Measurements from ENCODE around the gene SERINC4.
"Not testable (repeated sequence)": the region's sequence is repeated elsewhere in the genome, so short reads cannot be mapped to it uniquely, and the experiment has no call there.

Gene SERINC4

GRCh38 chr15:43799945-43800285 lies at the start of gene SERINC4:
TSS of gene SERINC4 (minus strand) at chr15:43800220. CDS start at chr15:43799986, 234 bp downstream.
- no peak for DNase-seq

DNA sequence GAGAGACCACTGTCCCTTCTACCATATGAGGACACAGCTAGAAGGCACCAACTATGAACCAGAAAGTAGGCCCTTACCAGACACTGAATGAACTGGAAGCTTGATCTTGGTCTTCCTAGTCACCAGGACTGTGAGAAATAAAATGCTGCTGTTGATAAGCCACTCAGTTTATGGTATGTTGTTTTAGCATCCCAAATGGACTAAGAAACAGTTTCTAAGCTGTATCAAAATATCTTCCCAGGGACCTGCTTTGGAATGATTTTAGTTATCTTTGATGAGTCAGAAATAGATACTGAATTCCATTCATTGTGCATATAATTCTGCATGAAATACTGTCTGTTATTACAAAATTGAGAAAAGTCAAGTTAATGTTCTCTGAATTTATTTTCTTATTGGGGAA lies 45.4 kb upstream of the SERINC4 start:
- DNase-seq = no peak

DNA sequence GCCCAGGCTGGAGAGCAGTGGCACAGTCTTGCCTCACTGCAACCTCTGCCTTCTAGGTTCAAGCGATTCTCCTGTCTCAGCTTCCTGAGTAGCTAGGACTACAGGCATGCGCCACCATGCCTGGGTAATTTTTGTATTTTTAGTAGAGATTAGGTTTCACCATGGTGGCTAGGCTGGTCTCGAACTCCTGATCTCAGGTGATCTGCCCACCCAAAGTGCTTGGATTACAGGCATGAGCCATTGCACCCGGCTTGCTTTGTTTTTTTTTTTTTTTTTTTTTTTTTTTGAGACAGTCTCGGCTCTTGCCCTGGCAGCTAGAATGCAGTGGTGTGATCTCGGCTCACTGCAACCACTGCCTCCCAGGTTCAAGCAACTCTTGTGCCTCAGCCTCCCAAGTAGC lies 32.5 kb upstream of the SERINC4 start:
- DNase-seq = not testable (repeated sequence)

DNA sequence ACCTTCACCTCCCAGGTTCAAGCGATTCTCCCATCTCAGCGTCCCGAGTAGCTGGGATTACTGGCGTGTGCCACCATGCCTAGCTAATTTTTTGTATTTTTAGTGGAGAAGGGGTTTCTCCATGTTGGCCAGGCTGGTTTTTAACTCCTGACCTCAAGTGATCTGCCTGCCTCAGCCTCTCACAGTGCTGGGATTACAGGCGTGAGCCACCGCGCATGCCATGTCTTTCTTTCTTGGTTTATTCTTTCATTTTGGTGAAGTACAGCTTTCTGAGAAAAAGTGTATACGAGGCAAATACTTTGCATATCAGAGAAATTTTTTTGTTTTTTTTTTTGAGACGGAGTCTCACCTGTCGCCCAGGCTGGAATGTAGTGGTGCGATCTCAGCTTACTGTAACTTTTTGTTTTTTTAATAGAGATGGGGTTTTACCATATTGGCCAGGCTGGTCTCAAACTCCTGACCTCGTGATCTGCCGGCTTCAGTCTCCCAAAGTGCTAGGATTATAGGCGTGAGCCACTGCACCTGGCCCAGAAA lies 31.6 kb upstream of the SERINC4 start:
- DNase-seq = not testable (repeated sequence)

DNA sequence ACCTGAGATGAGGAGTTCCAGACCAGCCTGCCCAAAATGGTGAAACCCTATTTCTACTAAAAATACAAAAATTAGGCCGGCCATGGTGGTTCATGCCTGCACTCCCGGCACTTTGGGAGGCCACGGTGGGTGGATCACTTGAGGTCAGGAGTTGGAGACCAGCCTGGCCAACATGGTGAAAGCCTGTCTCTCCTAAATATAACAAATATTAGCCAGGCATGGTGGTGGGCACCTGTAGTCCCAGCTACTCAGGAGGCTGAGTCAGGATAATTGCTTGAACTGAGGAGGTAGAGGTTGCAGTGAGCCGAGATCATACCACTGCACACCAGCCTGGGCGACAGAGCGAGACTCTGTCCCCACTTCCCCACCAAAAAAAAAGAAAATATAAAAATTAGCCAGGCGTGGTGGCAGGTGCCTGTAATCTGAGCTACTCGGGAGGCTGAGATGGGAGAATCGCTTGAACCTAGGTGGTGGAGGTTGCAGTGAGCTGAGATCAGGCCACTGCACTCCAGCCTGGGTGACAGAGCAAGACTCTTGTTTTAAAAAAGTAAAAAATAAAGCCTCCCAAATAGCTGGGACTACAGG lies 30.8 kb upstream of the SERINC4 start:
- not testable (repeated sequence) for DNase-seq

DNA sequence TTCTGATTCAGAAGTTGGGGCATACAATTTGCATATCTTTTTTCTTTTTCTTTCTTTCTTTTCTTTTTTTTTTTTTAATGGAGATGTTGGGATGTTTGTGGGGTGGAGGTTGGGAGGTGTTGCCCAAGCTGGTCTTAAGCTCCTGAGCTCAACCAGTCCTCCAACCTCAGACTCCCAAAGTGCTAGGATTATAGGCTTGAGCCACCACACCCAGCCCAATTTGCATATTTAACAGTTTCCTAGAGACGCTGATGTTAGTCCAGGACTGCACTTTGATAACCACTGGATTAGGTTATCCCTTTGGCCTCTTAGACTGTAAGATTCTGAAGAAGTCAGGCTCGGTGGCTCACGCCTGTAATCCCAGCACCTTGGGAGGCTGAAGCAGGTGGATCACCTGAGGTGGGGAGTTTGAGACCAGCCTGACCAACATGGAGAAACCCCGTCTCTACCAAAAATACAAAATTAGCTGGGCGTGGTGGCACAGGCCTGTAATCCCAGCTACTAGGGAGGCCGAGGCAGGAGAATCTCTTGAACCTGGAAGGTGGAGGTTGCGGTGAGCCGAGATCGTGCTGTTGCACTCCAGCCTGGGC lies 30.0 kb upstream of the SERINC4 start:
- DNase-seq = not testable (repeated sequence)

DNA sequence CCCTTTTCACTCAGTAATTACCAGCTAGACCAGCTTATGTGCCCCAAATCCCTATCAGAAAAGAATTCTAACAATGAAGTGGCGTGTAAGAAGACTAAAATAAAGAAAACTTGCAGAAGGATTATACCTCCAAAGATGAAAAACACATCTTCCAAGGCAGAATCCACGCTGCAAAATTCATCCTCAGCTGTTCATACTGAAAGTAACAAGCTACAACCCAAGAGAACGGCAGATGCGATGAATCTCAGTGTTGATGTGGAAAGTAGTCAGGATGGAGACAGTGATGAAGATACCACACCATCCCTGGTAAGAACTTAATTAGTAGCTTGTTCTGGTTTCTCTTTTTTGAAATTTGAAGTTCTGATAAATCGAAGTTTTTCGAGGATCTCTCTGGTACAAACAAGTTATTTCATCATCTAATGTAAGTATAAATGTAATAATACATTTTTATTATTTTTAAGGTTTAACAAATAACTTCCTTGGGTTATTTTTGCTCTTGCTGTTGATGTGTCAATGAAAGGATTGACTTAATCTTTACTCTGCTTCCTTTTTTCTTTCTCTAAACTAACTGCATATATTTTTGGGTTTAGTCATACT lies 28.1 kb upstream of the SERINC4 start:
- DNase-seq = no peak

DNA sequence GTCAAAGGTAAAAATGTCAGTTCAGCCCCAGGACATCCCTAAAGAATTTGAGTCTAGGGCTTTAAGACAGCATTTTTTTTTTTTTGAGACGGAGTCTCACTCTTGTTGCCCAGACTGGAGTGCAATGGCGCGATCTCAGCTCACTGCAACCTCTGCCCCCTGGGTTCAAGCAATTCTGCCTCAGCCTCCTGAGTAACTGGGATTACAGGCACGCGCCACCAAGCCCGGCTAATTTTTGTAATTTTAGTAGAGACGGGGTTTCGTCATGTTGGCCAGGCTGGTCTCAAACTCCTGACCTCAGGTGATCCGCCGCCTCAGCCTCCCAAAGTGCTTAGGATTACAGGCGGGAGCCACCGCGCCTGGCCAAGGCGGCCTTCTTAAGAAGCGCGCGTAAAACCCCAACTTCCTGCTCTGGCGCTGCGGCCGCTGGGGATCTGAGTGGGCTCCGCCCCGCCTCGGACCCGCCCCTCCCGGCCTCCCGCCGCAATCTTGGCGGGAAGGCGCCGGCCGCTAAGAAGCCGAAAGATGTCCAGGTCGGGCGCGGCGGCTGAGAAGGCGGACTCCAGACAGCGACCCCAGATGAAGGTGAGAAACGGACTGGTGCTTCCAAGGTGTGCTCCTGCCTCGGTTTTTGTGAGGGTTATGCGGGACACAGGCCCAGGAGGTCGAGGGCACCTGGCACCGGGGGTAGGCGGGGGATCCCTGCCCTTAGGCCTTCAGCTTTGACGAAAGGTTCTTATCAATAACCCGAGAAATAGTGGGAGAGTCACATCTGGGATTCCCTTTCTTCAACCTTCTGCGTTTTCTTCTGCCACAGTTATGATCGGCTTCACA lies 26.7 kb upstream of the SERINC4 start, which contains the start of gene WDR76:
TSS of gene WDR76 (plus strand) at position 495 of the 834 bp plus-strand sequence. CDS start at position 526, 31 bp downstream.
- DNase-seq = peak; percentile 32 to 40

DNA sequence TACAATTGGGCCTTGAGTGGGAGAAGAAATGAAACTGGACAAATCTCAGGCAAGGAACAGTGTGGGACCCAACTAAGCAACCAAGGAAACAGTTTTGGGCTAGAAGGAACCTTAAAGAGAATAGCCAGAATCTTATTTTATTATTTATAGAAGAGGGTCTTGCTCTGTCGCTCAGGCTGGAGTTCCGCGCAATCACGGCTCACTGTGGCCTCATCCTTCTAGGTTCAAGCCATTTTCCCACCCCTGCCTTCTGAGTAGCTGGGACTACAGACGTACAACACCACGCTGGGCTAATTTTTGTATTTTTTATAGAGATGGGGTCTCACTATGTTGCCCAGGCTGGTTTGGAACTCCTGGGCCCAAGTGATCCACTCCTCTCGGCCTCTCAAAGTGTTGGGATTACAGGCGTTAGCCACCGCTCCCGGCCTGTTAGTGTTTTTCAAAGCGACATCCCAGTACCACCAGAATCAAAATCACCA lies 26.0 kb upstream of the SERINC4 start:
- DNase-seq = no peak

DNA sequence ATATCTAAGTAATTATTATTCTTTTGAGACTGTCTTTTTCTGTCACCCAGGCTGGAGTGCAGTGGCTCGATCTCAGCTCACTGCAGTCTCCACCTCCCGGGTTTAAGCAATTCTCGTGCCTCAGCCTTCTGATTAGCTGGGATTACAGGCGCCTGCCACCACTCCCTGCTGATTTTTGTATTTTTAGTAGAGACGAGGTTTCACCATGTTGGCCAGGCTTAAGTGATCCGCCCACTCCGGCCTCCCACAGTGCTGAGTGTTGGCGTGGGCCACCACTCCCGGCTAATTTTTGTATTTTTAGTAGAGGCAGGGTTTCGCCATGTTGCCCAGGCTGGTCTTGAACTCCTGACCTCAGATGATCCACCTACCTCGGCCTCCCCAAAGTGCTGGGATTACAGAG lies 25.3 kb upstream of the SERINC4 start:
- not testable (repeated sequence) for DNase-seq

GRCh38 chr15:43824302-43825246 lies 24.6 kb upstream of the SERINC4 start, which contains the start of gene MFAP1:
TSS of gene MFAP1 (minus strand) at chr15:43824690. CDS start at chr15:43824569, 121 bp downstream.
- peak; percentile 69 to 97 for DNase-seq

DNA sequence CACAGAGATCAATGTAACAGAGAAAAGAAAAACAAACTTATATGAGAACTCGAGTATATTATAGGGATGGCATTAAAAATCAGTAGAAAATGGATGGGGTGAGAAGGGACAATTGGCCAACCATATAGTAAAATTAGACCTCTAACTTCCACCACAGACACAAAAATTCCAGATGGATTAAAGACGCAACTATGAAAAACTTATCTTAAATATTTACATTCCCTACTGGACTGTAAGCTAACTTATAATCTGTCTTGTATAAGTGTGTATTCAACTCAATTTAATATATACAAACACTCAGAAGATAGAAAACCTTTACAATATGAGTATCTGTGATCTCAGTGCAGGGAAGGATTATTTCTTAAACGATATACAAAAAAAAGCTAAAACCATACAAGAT lies 21.5 kb upstream of the SERINC4 start:
- DNase-seq = no peak

- DNase-seq = not testable (repeated sequence)
Observed at GRCh38 chr15:43815064-43815463, 15.0 kb upstream of the SERINC4 start.

DNA sequence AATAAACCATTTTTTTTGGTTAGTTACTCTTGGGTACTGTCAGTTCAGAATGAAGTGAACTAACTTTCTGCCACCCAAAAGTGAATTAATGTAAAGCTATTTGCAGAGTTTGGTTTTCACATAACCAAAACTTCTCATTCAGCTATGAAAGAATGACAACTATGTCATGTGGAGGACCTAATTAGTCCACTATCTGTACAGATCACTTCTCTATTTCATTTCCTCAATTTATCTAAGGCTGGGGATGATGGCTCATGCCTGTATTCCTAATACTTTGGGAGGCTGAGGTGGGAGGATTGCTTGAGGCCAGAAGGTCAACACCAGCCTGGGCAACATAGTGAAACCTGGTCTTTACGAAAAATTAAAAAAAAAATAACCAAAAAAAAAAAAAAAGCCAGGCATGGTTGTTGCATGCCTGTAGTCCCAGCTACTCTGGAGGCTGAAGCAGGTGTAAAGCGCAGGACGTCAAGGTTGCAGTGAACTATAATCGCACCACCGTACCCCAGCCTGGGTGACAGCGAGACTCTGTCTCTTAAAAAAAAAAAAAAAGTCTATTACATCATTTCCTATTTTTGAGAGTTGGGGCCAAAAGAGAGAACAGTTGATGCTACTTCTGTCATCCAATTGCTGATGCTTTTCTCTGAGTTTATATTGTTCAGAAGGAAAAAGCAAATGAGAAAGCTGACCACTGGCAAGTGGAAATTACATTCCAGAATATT lies 9.1 kb upstream of the SERINC4 start:
- no peak for DNase-seq

GRCh38 chr15:43808435-43808950 lies 8.5 kb upstream of the SERINC4 start:
- no peak for DNase-seq

GRCh38 chr15:43802676-43803075 lies 2.7 kb upstream of the SERINC4 start:
- DNase-seq = not testable (repeated sequence)

DNA sequence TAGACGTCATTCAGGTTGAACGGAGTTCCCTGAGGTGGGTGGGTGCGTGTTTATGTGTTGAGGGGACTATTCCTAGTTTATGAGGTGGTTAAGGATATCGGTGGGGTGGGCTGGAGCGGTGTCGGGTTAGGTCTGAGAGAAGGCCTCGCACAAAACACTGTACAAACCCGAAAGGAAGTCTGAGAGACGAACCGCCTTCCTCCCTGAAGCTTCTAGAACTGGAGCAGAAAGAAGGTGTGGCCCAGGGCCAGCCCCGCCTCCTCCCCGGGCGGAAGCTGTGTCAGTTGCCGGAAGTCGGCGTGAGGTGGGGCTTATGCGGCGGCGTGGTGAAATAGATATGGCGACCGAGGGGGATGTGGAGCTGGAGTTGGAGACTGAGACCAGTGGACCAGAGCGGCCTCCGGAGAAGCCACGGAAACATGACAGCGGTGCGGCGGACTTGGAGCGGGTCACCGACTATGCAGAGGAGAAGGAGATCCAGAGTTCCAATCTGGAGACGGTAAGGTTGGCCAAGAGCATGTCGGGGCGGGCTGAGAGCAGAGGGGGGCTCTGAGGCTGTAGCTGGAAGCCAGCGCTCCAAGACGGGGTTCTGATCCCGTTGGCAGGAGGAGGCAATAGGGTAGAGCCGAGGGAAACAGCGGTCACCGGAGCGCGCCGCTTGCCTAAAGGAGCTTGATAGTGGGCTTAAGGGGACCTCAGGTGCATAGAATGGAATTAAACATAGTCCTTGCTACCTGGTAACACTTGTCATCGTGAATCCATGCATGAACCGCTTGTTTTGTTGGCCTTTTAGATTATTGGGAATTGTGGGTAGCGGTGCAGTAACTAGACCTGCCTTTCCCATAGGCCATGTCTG lies 494 bp upstream of the SERINC4 start, which contains the start of gene HYPK:
TSS of gene HYPK (plus strand) at position 314 of the 856 bp plus-strand sequence. CDS start at position 338, 24 bp downstream.
- DNase-seq = peak; percentile 74 to 94

GRCh38 chr15:43799209-43799944 lies 643 bp downstream of the SERINC4 start:
- no peak for DNase-seq

GRCh38 chr15:43796566-43796965 lies 3.5 kb downstream of the SERINC4 start:
- no peak for DNase-seq
